ENCODE data around the gene TRIOBP.
"Not testable (repeated sequence)": the region's sequence is repeated elsewhere in the genome, so short reads cannot be mapped to it uniquely, and the experiment has no call there.

The TRIOBP gene, protein sequence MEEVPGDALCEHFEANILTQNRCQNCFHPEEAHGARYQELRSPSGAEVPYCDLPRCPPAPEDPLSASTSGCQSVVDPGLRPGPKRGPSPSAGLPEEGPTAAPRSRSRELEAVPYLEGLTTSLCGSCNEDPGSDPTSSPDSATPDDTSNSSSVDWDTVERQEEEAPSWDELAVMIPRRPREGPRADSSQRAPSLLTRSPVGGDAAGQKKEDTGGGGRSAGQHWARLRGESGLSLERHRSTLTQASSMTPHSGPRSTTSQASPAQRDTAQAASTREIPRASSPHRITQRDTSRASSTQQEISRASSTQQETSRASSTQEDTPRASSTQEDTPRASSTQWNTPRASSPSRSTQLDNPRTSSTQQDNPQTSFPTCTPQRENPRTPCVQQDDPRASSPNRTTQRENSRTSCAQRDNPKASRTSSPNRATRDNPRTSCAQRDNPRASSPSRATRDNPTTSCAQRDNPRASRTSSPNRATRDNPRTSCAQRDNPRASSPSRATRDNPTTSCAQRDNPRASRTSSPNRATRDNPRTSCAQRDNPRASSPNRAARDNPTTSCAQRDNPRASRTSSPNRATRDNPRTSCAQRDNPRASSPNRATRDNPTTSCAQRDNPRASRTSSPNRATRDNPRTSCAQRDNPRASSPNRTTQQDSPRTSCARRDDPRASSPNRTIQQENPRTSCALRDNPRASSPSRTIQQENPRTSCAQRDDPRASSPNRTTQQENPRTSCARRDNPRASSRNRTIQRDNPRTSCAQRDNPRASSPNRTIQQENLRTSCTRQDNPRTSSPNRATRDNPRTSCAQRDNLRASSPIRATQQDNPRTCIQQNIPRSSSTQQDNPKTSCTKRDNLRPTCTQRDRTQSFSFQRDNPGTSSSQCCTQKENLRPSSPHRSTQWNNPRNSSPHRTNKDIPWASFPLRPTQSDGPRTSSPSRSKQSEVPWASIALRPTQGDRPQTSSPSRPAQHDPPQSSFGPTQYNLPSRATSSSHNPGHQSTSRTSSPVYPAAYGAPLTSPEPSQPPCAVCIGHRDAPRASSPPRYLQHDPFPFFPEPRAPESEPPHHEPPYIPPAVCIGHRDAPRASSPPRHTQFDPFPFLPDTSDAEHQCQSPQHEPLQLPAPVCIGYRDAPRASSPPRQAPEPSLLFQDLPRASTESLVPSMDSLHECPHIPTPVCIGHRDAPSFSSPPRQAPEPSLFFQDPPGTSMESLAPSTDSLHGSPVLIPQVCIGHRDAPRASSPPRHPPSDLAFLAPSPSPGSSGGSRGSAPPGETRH (N-terminal part only)

DNA sequence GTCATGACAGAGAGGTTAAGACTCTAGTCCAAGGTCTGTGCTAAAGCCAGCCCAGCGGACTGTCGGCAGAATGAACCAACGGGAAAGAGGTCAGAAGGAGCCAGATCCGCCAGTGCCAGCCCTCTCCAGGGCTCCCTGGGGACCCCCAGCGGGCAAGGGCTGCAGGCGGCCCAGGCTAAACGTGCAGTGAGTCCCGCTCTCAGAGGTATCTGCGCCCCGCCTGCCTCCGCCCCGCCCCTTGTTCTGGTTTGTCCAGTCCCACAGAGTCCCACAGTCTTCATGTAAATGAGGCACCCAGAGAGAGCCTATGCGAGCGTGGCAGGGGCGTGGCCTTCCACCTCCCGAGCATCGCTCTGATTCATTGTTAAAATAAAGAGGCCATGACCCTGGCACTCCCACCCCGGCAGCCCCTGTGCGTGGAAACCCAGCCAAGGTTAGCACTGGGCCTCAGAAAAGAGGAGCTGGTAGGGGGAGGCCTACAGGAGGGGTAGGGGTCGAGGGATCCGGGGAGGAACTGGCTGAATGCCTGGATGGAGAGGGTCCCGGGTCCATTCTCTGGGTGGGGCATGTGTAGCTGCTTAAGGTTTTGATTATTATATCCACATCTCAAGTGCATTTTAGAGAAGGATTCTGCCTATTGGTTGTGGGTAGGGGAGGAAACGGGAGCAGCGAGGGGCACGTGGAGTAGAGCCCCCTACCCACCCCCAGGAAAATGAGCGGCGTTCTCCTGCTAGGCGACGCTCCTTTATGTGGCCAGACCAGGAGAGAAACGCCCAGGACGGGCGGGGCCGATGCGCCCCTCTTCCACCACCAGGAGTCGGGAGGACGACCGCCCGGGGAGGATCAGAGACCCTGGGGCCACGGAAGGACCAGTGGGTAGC lies at the start of gene TRIOBP:
Gene TRIOBP (plus strand): TSS at position 392 of the 881 bp plus-strand sequence. CDS start 4,318 bp downstream, outside the sequence.
- DNase-seq, result peak; percentile 85

DNA sequence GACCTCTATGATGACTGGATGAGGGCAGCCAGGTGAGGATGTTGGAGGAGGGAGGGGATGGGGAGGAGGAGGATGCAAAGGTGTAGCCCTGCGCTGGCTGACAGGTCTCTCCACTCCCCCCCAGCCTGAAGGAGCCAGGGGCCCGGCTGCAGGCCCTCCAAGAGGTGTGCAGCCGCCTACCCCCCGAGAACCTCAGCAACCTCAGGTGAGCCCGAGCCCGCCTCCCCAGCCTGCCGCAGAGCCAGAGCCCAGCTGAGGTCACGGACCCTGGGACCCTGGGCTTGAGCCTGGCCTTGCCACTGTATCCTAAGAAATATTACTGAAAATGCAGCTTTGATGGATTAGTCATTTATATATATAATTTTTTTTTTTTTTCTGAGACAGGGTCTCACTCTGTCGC lies 49.5 kb upstream of the TRIOBP start:
- no peak for DNase-seq

DNA sequence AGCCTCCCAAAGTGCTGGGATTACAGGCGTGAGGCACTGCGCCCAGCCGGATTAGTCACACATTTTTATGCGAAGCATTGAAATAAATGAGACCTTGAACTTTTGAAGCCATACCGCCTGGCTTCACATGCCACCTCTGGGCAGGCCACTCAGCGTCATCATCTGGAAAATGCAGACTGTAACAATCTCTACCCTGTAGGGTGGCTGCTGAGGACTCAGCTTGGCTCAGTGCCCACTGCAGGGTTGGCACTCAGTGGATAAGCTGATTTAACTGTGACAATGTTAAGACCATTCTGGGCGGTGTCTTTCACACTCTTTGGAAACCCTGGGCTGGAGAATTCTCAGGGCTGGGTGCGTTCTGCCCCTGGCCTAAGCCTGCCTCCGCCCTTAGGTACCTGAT lies 48.9 kb upstream of the TRIOBP start:
- no peak for DNase-seq

DNA sequence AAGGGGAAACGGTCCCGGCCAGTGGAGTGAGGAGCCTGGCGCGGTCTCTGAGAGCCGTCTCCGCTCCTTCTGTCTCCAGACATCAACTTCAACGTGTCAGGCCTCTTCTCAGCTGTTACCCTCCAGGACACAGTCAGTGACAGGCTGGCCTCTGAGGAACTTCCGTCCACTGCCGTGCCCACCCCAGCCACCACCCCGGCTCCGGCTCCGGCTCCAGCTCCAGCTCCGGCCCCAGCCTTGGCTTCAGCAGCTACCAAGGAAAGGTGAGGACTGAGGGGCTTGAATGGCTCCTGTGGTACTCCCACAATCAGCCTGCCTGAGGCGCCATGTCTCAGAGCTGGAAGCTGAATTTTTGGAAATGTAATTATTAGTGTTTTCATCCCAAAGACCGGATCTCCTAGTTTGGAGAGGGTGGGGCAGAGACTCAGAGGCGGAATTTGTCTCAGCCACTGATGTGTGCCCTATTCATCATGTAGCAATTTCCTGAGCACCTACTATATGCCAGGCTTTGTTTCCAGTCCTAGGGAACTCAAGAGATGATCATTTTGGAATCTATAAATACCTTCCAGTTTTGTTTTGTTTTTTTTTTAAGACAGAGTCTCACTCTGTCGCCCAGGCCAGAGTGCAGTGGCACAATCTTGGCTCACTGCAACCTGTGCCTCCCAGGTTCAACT lies 46.2 kb upstream of the TRIOBP start:
- no peak for DNase-seq

DNA sequence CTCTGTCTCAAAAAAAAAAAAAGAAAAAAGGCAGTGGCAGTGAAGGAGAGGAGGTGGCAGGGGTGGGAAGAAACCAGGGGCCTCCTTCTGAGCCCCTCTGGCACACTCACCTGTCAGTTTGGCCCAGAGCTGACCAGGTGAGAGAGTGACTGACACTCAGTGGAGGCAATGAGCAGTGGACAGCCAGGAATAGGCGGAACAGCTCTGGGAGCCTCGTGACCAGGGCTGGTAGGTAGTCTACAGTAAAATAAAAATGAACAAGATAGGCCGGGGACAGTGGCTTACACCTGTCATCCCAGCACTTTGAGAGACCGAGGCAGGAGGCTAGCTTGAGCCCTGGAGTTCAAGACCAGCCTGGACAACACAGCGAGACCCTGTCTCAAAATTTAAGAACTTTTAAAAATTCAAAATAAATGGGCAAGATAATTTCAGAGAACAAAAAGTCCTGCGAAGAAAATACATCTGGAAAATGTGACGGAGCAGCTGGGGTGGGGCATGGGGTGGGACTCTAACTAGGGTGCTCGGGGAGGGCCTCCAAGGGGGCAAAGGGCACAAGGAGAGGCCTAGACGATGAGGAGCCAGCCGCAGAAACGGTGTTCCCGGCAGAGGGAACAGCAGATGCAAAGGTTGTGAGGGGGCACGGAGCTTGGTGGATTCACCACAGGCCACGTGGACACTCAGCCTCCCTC lies 42.1 kb upstream of the TRIOBP start:
- DNase-seq, result no peak

DNA sequence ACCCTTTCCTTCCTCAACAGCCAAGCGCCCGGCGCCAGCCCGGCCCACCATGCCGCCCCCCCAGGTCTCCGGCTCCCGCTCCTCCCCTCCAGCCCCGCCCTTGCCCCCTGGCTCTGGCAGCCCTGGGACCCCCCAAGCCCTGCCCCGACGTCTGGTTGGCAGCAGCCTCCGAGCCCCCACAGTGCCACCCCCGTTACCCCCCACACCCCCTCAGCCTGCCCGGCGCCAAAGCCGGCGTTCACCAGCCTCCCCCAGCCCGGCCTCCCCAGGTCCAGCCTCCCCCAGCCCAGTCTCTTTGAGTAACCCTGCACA lies 41.6 kb upstream of the TRIOBP start:
- DNase-seq, result no peak

DNA sequence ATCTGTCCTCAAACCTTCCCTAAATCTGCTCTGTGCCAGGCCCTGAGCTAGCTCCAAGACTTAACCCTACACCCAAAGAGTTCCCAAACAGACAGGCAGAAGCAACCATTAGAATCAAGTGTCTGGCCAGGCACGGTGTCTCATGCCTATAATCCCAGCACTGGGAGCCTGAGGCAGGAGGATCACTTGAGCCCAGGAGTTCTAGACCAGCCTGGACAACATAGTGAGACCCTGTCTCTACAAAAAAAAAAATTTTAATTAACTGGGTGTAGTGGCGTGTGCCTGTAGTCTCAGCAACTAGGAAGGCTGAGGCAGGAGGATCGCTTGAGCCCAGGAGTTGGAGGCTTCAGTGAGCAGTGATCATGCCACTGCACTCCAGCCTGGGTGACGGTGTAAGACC lies 40.3 kb upstream of the TRIOBP start:
- DNase-seq, result not testable (repeated sequence)

DNA sequence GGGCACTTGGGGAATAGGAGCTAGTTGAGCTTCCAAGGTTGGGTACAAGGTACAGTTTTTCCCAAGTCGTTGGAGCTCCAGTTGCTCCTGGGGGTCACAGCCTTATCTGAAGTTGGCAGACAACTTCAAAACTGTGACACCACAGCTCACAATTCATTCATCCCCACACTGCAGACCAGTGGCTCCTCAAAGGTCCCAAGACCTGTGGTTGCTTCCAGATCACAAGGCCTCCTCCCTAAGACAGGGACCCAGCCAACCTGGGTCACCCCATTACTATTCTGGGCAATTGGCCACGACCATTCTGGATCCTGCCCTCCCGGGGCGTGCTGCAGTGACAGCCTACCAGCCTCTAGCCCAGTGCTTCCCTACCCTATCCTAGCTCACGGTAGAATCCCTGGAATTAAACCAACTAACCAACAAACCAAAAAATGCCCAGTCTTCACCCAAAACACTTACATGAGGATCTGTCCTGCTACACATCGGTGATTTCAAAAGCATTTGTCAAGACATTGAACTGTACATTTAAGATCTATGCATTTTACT lies 39.2 kb upstream of the TRIOBP start:
- DNase-seq, result no peak

DNA sequence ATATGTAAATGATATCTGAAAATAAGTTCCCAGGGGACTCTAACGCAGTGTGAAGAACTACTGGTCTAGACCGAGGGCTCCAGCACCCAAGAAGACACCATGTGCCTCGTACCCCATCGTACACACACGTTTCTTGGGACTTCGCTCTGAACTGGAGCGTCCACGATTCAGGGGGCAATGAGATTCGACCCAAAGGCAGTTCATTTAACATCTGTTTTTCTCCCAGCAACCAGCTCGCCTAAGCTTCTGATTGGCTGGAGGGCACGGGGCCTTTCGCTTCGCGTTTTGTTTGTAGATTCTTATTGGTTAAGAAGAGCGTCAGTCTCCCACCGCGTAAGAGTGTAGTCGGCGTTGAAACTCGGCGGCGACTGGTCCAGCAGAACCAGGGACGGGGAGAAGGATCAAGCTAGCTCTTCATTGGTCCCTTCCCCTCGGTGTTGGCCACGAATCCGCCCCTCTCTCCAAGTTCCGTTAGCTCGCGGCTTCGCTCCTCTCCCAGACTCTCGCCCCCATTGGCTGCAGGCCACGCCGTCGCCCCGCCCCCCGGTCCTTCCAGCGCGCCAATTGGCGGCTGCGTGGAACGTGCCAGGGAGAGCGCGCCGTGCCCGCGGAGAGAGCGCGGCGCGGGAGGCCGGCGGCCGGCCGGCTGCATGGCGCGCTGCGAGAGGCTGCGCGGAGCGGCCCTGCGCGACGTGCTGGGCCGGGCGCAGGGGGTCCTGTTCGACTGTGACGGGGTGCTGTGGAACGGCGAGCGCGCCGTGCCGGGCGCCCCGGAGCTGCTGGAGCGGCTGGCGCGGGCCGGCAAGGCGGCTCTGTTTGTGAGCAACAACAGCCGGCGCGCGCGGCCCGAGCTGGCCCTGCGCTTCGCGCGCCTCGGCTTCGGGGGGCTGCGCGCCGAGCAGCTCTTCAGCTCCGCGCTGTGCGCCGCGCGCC lies 38.4 kb upstream of the TRIOBP start, which contains the start of gene PDXP:
Gene PDXP (plus strand): TSS at position 591 of the 933 bp plus-strand sequence. CDS start 60 bp downstream, at position 651.
- peak; percentile 99 for DNase-seq

DNA sequence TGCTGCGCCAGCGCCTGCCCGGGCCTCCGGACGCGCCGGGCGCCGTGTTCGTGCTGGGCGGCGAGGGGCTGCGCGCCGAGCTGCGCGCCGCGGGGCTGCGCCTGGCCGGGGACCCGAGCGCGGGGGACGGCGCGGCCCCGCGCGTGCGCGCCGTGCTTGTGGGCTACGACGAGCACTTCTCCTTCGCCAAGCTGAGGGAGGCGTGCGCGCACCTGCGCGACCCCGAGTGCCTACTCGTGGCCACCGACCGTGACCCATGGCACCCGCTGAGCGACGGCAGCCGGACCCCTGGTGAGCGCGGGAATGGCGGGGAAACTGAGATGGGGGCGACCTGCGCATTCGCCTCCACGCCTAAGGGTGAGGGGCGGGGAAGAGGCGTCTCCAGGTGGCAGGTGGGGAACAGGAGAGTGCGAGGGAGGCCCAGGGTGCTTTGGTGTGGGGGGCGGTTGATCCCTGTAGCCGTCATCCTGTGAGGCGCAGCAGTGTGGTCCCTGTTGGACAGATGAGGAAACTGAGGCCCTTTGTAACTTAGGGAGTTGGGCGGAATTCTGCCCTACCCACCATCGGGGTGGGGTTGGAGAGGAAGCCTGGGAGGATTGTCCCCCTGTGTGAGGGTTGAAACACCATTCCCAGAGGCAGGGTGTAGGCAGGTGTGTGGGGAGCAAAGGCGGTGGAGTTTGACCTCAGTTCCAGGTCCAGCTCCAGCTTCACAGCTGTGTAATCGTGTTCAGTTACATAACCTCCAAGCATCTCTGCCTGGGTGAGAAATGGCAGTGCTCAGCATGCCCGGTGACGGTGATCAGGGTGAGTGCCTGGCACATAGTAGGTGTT lies 37.6 kb upstream of the TRIOBP start:
- DNase-seq, result no peak

DNA sequence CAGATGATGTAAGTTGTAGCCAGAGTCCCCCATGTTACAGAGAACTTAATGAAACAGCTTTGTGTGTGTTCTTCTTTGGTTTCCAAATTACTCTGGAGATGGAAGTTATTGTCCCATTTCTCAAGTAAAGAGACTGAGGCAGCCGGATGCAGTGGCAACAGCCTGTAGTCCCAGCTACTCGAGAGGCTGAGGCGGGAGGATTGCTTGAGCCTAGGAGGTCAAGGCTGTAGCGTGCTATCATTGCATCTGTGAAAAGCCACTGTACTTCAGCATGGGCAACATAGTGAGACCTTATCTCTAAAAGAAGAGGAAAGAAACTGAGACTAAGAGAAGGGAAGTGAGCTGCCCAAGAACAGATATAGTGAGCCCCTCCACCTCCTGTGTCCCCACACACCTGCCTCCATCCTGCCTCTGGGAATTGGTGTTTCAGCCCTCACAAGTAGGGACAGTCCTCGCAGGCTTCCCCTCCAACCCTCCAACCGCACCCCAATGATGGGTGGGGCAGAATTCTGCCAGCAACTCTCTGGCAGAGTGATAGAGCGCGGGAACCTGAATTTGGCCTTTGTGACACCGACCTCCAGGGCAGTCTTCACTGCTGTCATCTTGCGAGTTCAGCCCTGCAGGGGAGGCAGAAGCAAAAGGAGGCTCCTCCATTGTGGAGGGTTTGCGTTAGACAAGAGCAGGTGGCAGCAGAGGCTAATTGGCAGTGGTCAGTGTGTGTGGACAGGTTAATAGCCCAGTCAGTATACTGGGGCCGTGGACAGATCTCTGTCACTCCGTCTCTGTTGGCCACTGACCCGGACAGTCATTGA lies 36.7 kb upstream of the TRIOBP start:
- DNase-seq, result no peak

DNA sequence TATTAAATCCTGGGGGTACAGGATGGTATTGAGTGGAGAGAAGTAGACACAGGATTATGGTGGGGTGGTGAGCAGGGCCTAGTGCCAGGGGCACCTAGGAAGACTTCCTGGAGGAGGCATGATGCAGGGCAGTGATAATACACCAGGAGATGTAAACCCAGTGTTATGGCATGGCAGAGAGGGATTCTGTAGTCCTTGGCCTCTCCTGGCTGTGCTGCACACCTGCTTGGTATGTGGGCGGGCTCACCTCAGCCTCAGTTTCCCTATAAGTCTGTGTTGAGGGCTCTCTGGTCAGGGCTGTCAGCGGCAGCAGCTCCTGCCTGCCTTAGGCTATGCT lies 36.2 kb upstream of the TRIOBP start:
- no peak for DNase-seq

DNA sequence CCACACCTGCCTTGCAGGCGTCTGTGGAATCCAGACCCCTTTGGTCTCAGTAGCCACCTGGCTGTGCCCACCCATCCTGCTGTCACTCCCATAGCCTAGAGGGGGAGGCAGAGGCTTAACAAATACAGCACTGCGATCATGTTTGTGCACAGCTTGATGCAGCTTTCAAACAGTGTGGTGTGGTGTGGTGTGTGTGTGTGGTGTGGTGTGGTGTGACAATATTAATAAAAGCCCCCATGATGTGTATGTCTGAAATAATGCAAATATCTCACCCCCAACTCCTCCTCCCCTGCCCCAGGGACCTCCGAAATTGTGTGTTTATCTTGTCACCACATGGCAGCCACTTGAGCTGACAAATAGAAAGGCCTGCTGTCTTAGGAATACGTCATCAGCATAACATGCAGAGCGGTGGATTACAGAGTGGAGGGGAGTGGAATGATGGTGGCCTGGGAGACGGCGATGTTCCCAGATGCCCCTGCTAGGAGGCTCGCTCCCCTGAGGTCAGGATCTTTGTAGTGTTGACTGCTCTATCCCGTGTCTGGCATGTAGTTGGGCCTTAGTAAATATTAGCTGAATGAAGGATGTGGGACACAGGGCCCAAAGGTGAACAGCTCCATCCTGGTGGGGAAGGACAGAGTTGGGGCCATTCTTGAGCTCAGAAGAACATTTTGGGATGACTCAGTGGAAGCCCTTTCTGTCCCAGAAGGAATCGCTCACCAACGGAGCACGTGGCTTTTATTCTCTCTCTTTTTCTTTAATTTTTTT lies 35.5 kb upstream of the TRIOBP start:
- peak; percentile 42 for DNase-seq

DNA sequence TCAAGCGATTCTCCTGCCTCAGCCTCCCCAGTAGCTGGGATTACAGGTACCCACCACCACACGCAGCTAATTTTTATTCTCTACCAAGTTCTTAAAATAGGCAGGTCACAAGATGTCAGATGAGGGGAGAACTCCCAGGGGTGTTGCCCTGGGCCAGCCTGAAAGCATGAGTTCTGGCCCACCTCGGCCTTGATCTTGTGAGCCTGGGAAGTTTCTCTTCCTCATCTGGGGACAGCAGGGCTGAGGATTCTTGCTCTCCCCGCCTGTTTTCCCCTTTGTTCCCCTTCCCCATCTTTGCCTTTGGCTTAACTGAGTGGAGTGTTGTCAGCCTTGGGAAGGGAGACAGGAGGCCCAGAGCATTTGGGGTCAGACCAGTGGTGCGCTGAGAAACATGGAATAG lies 34.8 kb upstream of the TRIOBP start:
- no peak for DNase-seq

DNA sequence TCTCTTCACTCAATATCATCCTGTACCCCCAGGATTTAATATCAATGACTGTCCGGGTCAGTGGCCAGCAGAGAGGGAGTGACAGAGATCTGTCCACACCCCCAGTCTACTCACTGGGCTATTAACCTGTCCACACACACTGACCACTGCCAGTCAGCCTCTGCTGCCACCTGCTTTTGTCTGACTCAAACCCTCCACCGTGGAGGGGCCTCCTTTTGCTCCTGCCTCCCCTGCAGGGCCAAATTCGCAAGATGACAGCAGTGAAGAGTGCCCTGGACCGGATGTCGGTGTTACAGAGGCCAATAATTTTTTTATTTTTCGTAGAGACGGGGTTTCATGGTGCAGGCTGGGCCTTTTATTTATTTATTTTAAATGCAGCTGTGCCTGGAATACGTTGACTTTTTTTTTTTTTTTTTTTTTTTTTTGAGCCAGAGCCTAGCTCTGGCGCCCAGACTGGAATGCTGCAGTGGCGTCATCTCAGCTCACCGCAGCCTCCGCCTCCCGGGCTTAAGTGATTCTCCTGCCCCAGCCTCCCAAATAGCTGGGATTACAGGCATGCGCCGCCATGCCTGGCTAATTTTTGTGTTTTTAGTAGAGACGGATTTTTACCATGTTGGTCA lies 33.2 kb upstream of the TRIOBP start:
- DNase-seq, result no peak
